SH-SY5Y (cell line): ENCODE measurements around the gene FST.

ENCODE experiments used
- GATA2 ChIP-seq: IDR thresholded peaks from 2 replicates; pipeline ENCODE4 v1.6.1; 2011; ENCODE audit warnings: mild to moderate bottlenecking, low read depth, low read length
- GATA3 ChIP-seq: IDR thresholded peaks from 2 replicates; pipeline ENCODE4 v1.6.1; 2011; ENCODE audit warnings: low read depth, mild to moderate bottlenecking, low read length, moderate library complexity

Gene FST

GRCh38 chr5:53481159-53481886, 894 bp downstream of the FST start:
- TF ChIP-seq GATA2 (no peak), GATA3 (no peak)

- TF ChIP-seq GATA3 (no peak), GATA2 (no peak)
These were observed 1.7 kb downstream of the FST start for GRCh38 chr5:53481887-53482716.

GRCh38 chr5:53482717-53483638, 2.5 kb downstream of the FST start:
- TF ChIP-seq GATA2, result no peak
- no peak for TF ChIP-seq GATA3

- no peak for TF ChIP-seq GATA3
- TF ChIP-seq GATA2, result no peak
These were observed 7.0 kb downstream of the FST start for GRCh38 chr5:53487436-53487835.

- TF ChIP-seq GATA3 (no peak), GATA2 (no peak)
These were observed 7.8 kb downstream of the FST start for GRCh38 chr5:53488195-53488722.

GRCh38 chr5:53490747-53491146, 10.3 kb downstream of the FST start:
- TF ChIP-seq GATA2 (no peak), GATA3 (no peak)

- no peak for TF ChIP-seq GATA2
- TF ChIP-seq GATA3, result no peak
These were observed 20.6 kb downstream of the FST start for GRCh38 chr5:53501054-53501453.

GRCh38 chr5:53503562-53504218, 23.3 kb downstream of the FST start:
- TF ChIP-seq GATA3 (no peak), GATA2 (no peak)

GRCh38 chr5:53507013-53507412, 26.6 kb downstream of the FST start:
- TF ChIP-seq GATA3 (no peak), GATA2 (no peak)

- TF ChIP-seq GATA2 (no peak), GATA3 (no peak)
These were observed 27.7 kb downstream of the FST start for GRCh38 chr5:53508125-53508524.

- TF ChIP-seq GATA2 (no peak), GATA3 (no peak)
These were observed 32.1 kb downstream of the FST start for GRCh38 chr5:53512539-53512938.

- no peak for TF ChIP-seq GATA3
These were observed 35.6 kb downstream of the FST start for GRCh38 chr5:53515988-53516387.

GRCh38 chr5:53520813-53521212, 40.4 kb downstream of the FST start:
- TF ChIP-seq GATA2, result no peak
- TF ChIP-seq GATA3, result no peak
